A673 (cell line): ENCODE data around the gene NAV1.

Experiments
- CTCF ChIP-seq: fragments of 300-800, 200-600 bp; sonication (generic); conservative IDR thresholded peaks from 2 replicates; pipeline ENCODE4 v1.5.1; 2017; ENCODE audit warnings: low read depth, mild to moderate bottlenecking, antibody characterized with exemption, low read length, moderate library complexity, mixed read lengths
- EZH2 ChIP-seq: fragments of 200-600 bp; sonication (generic); IDR thresholded peaks from 2 replicates; pipeline ENCODE4 v1.6.1; 2017; ENCODE audit warnings: borderline replicate concordance, low read depth, mild to moderate bottlenecking, mixed read lengths, antibody characterized with exemption, low read length; ENCODE audit not compliant: poor library complexity, severe bottlenecking

GRCh38 chr1:201511396-201511940 is 27.5 kb upstream of the NAV1 start:
- TF ChIP-seq CTCF (no peak), EZH2 (no peak)
